Measurements from ENCODE around the gene TNIK.

DNA sequence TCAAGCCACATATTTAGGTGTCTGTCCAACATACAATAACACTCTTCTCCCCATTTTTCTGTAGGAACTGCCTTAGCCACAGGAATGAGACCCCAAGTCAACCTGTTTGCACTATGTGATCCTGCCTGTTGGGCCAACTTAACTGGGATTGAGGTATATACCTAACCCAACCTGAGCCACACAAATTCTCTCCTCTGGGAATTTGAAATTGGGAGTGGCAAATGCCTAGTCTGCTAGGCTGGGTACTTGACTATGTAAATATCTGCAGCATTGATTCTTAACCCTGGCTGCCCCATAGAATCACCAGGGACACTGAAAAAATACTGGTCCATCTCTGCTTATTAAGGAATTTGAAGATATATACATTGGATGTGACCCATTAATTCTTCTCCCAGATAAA, 35.2 kb upstream of the TNIK start:
- TF ChIP-seq, protein P1, sequence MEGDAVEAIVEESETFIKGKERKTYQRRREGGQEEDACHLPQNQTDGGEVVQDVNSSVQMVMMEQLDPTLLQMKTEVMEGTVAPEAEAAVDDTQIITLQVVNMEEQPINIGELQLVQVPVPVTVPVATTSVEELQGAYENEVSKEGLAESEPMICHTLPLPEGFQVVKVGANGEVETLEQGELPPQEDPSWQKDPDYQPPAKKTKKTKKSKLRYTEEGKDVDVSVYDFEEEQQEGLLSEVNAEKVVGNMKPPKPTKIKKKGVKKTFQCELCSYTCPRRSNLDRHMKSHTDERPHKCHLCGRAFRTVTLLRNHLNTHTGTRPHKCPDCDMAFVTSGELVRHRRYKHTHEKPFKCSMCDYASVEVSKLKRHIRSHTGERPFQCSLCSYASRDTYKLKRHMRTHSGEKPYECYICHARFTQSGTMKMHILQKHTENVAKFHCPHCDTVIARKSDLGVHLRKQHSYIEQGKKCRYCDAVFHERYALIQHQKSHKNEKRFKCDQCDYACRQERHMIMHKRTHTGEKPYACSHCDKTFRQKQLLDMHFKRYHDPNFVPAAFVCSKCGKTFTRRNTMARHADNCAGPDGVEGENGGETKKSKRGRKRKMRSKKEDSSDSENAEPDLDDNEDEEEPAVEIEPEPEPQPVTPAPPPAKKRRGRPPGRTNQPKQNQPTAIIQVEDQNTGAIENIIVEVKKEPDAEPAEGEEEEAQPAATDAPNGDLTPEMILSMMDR (conservative IDR thresholded peaks at IDR 0.05; ENCODE audit: low read length), result no peak
- TF ChIP-seq EZH2phosphoT487 (IDR thresholded peaks at IDR 0.05; ENCODE audit: borderline replicate concordance), result no peak

Data from Loucy (cell line).